ENCODE measurements around the gene LRRC9. TPM values are rescaled to one million over a fixed set of nuclear protein-coding genes. Genes with fewer than 3 reads are reported as not detected.

The LRRC9 gene
- 3.2 and 3.7 TPM in 2 replicates for total RNA-seq
- long read RNA-seq, partial matches to known transcripts: 5 of 12 reads
- long read RNA-seq, other reads (novel, unspliced or antisense): 7 of 12 reads

DNA sequence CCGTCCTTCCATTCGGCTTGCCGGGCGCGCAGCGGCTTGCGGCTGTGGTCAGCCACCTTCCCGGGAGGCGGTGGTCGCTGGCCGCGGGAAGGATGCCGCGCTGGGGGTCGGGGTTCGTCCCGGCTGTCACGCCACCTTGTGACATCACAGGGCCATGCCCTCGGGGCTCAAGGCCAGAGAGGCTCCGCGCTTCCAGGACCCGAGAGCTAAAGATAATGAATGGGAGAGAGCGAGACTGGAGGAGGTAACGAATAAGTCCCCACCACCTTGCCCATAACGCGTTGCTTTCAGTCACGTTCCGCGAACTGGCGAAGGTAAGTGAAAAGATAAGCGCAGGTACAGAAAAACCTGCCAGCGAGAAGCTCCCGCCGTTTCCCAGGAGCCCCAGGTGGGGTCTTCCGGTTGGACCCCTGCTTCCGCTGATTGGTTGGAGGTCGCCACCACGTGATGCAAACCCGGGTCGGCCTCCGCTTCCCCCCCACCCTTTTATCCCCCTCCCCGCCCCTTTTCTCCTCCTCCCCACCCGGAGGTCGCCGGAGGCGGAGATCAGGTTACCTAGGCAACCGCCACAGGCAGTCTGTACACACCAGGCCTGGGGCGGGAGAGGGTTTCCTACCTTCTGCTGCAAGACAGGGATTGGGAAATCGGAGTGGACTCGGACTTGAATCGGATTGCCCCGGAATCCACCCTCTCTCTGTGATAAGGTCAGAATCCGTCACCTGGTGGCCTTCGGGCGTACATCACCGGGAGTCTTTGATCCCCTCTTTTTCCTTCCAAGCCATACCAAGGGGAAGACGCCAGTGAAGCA is at the start of gene LRRC9:
Gene LRRC9, plus strand, starts transcription at position 575 of the 808 bp plus-strand sequence.
- TF ChIP-seq, protein P1, sequence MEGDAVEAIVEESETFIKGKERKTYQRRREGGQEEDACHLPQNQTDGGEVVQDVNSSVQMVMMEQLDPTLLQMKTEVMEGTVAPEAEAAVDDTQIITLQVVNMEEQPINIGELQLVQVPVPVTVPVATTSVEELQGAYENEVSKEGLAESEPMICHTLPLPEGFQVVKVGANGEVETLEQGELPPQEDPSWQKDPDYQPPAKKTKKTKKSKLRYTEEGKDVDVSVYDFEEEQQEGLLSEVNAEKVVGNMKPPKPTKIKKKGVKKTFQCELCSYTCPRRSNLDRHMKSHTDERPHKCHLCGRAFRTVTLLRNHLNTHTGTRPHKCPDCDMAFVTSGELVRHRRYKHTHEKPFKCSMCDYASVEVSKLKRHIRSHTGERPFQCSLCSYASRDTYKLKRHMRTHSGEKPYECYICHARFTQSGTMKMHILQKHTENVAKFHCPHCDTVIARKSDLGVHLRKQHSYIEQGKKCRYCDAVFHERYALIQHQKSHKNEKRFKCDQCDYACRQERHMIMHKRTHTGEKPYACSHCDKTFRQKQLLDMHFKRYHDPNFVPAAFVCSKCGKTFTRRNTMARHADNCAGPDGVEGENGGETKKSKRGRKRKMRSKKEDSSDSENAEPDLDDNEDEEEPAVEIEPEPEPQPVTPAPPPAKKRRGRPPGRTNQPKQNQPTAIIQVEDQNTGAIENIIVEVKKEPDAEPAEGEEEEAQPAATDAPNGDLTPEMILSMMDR (IDR thresholded peaks at IDR 0.05; ENCODE audit: unreplicated experiment): peak; percentile 23
- peaks cover 8% of the 10 kb centered on the region for H3K4me1 Mint-ChIP-seq (ENCODE audit: low read depth)
- H3K9me3 Mint-ChIP-seq (ENCODE audit: low read depth): no peaks in the 10 kb centered on the region
- peak within 1 kb of the TSS; percentile 90 for H3K4me3 Mint-ChIP-seq (ENCODE audit: low read depth)
- peak within 1 kb of the TSS; percentile 97 for H3K27ac Mint-ChIP-seq
- H3K27me3 Mint-ChIP-seq: no peaks in the 10 kb centered on the region
- peak; percentile 84 for DNase-seq (ENCODE audit: low spot score, unreplicated experiment)
- peaks cover 6% of the 10 kb centered on the region for H3K36me3 Mint-ChIP-seq (ENCODE audit: insufficient read depth)

- Mint-ChIP-seq H3K36me3 (ENCODE audit: insufficient read depth) (no peaks in the 10 kb centered on the region), H3K9me3 (ENCODE audit: low read depth) (no peaks in the 10 kb centered on the region)
Measured at GRCh38 chr14:59870277-59871165, 49.4 kb upstream of the LRRC9 start, which contains the start of gene RTN1. TSS of gene RTN1 (minus strand) at chr14:59870776. CDS start at chr14:59870630, 146 bp downstream.

GRCh38 chr14:59871166-59871495 is 48.8 kb upstream of the LRRC9 start:
- no peak for DNase-seq (ENCODE audit: low spot score, unreplicated experiment)
- Mint-ChIP-seq H3K27ac (peak overlapping the region; percentile 68), H3K4me1 (ENCODE audit: low read depth) (peaks cover 7% of the 10 kb centered on the region), H3K4me3 (ENCODE audit: low read depth) (peak overlapping the region; percentile 93), H3K27me3 (peaks cover 35% of the 10 kb centered on the region), H3K36me3 (ENCODE audit: insufficient read depth) (no peaks in the 10 kb centered on the region), H3K9me3 (ENCODE audit: low read depth) (no peaks in the 10 kb centered on the region)
- TF ChIP-seq, protein P1 (IDR thresholded peaks at IDR 0.05; ENCODE audit: unreplicated experiment): no peak

More at GRCh38 chr14:59870277-59871165, 49.4 kb upstream of the LRRC9 start, which contains the start of gene RTN1:
- DNase-seq (ENCODE audit: low spot score, unreplicated experiment): peak; percentile 44
- peak within 1 kb of the TSS; percentile 68 for H3K27ac Mint-ChIP-seq
- peaks cover 37% of the 10 kb centered on the region for H3K27me3 Mint-ChIP-seq
- H3K4me1 Mint-ChIP-seq (ENCODE audit: low read depth): peaks cover 8% of the 10 kb centered on the region
- TF ChIP-seq, protein P1 (IDR thresholded peaks at IDR 0.05; ENCODE audit: unreplicated experiment): no peak
- H3K4me3 Mint-ChIP-seq (ENCODE audit: low read depth): peak within 1 kb of the TSS; percentile 93

- Mint-ChIP-seq H3K9me3 (ENCODE audit: low read depth) (no peaks in the 10 kb centered on the region), H3K27ac (no peak overlapping the region), H3K4me3 (ENCODE audit: low read depth) (no peak overlapping the region), H3K27me3 (no peaks in the 10 kb centered on the region), H3K36me3 (ENCODE audit: insufficient read depth) (no peaks in the 10 kb centered on the region), H3K4me1 (ENCODE audit: low read depth) (no peaks in the 10 kb centered on the region)
- TF ChIP-seq, protein P1 (IDR thresholded peaks at IDR 0.05; ENCODE audit: unreplicated experiment): peak; percentile 62
- DNase-seq (ENCODE audit: low spot score, unreplicated experiment): no peak
Measured at GRCh38 chr14:59882957-59883356, 37.0 kb upstream of the LRRC9 start.

DNA sequence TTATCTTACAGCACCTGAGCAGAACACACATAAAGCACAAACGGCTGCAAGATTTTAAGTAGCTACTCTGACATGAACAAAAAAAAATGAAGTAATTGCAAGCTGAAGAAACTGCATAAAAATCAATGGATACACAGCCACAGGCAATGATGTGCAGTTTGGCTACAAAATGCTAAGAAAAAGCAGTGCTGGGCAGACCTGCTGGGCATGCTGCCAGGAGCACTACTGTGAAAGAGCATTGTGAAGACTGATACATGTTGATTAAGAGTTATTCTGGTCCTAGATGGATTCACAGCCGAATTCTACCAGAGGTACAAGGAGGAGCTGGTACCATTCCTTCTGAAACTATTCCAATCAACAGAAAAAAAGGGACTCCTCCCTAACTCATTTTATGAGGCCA is 29.3 kb upstream of the LRRC9 start:
- Mint-ChIP-seq H3K27ac (no peak overlapping the region), H3K4me1 (ENCODE audit: low read depth) (peaks cover 22% of the 10 kb centered on the region), H3K4me3 (ENCODE audit: low read depth) (no peak overlapping the region), H3K27me3 (no peaks in the 10 kb centered on the region), H3K36me3 (ENCODE audit: insufficient read depth) (no peaks in the 10 kb centered on the region), H3K9me3 (ENCODE audit: low read depth) (peaks cover 3% of the 10 kb centered on the region)
- DNase-seq (ENCODE audit: low spot score, unreplicated experiment): no peak
- TF ChIP-seq, protein P1 (IDR thresholded peaks at IDR 0.05; ENCODE audit: unreplicated experiment): no peak
